B cell (primary cell): ENCODE data around the gene CAMK2A. TPM values are rescaled to one million over a fixed set of nuclear protein-coding genes. Genes with fewer than 3 reads are reported as not detected.

Experiments used
- ATAC-seq: fragments of 200-7000 bp; cut with Tn5 transposase; one replicate; pipeline ENCODE4 v1.10.0; 2021; ENCODE audit warnings: low read depth, mild to moderate bottlenecking, moderate number of reproducible peaks, moderate library complexity
- CTCF ChIA-PET: fragments of 350-600 bp; sonication (Branson Sonifier 250); formaldehyde crosslinking; loops from one replicate; lab custom pipeline; 2021; ENCODE audit warnings: antibody characterized with exemption, inconsistent platforms; lab: Charles Lee
- POLR2A ChIA-PET: fragments of 350-600 bp; sonication (Branson Sonifier 250); formaldehyde crosslinking; loops from one replicate; lab custom pipeline; 2021; ENCODE audit warnings: antibody characterized with exemption; lab: Charles Lee
- DNase-seq: peaks from one replicate; pipeline ENCODE4 v3.0.0; 2013
- H2AFZ ChIP-seq: 2 replicates; pipeline ENCODE4 v1.6.1; 2012; ENCODE audit warnings: mild to moderate bottlenecking, low read depth, low read length; ENCODE audit not compliant: insufficient read depth, poor library complexity, severe bottlenecking
- H3K27ac ChIP-seq, 2 donors: 1 replicate in 1 of 2; 2 replicates in 1 of 2; pipeline ENCODE4 v1.5.1; 2012 to 2013; ENCODE audit warnings: low read length in 2 of 2, mild to moderate bottlenecking in 2 of 2, moderate library complexity in 1 of 2
- H3K27me3 ChIP-seq, 4 experiments: fragments of 200-600 bp in 1 of 4; sonication (generic) in 1 of 4; replicated peaks in 1 of 4; 1 replicate in 2 of 4; 2 replicates in 2 of 4; pipeline versions ENCODE4 v1.6.1 to v1.7.0; 2013 to 2016; ENCODE audit warnings: low read length in 3 of 4, mild to moderate bottlenecking in 2 of 4, mixed read lengths in 1 of 4, moderate library complexity in 1 of 4; ENCODE audit not compliant: insufficient read depth in 4 of 4, control insufficient read depth in 3 of 4; ENCODE audit errors: control extremely low read depth in 1 of 4
- H3K36me3 ChIP-seq, 2 experiments: replicated peaks in 1 of 2; 1 replicate in 1 of 2; 2 replicates in 1 of 2; pipeline versions ENCODE4 v1.6.1 to v1.7.1; 2013; ENCODE audit warnings: low read length in 1 of 2; ENCODE audit not compliant: insufficient read depth in 2 of 2, control insufficient read depth in 1 of 2; ENCODE audit errors: control extremely low read depth in 1 of 2, extremely low read depth in 1 of 2
- H3K4me1 ChIP-seq, 2 donors: fragments of 200-600 bp in 1 of 2; sonication (generic) in 1 of 2; 1 replicate in 1 of 2; 2 replicates in 1 of 2; pipeline versions ENCODE4 v1.5.1 to v1.6.1; 2013 to 2017; ENCODE audit warnings: low read length in 2 of 2; ENCODE audit not compliant: control insufficient read depth in 2 of 2, insufficient read depth in 2 of 2
- H3K4me2 ChIP-seq: replicated peaks from 2 replicates; pipeline ENCODE3; 2012; ENCODE audit warnings: mild to moderate bottlenecking, low read depth, low read length; ENCODE audit not compliant: poor library complexity, severe bottlenecking
- H3K4me3 ChIP-seq, 5 experiments: fragments of 200-600 bp in 1 of 5; sonication (generic) in 1 of 5; 1 replicate in 3 of 5; 2 replicates in 2 of 5; pipeline versions ENCODE4 v1.5.1 to v1.7.0; 2011 to 2016; ENCODE audit warnings: low read length in 4 of 5, mild to moderate bottlenecking in 4 of 5, low read depth in 2 of 5, control low read depth in 1 of 5, moderate library complexity in 1 of 5; ENCODE audit not compliant: insufficient read depth in 1 of 5; ENCODE audit errors: control extremely low read depth in 1 of 5, extremely low read depth in 1 of 5
- H3K79me2 ChIP-seq: fragments of 200-600 bp; sonication (generic); one replicate; pipeline ENCODE4 v1.6.0; 2016; ENCODE audit warnings: low read length; ENCODE audit not compliant: control insufficient read depth, insufficient read depth
- H3K9ac ChIP-seq: fragments of 200-600 bp; sonication (generic); 2 replicates; pipeline ENCODE4 v1.6.1; 2017; ENCODE audit warnings: mild to moderate bottlenecking, low read length, moderate library complexity
- H3K9me3 ChIP-seq, 3 donors: one replicate each; pipeline versions ENCODE4 v1.6.1 to v1.7.1; 2013; ENCODE audit warnings: low read length in 2 of 3; ENCODE audit not compliant: control insufficient read depth in 2 of 3, insufficient read depth in 1 of 3; ENCODE audit errors: control extremely low read depth in 1 of 3
- H4K20me1 ChIP-seq: 2 replicates; pipeline ENCODE4 v1.6.0; 2012; ENCODE audit warnings: mild to moderate bottlenecking, low read length; ENCODE audit not compliant: insufficient read depth, control insufficient read depth, poor library complexity, severe bottlenecking
- H3K27ac Mint-ChIP-seq: one replicate; pipeline ENCODE4 v1.8.0; 2021; ENCODE audit warnings: mixed read lengths
- H3K27me3 Mint-ChIP-seq: one replicate; pipeline ENCODE4 v1.8.0; 2021; ENCODE audit warnings: mixed read lengths
- H3K4me1 Mint-ChIP-seq: one replicate; pipeline ENCODE4 v1.8.0; 2021; ENCODE audit warnings: mixed read lengths
- H3K4me3 Mint-ChIP-seq: one replicate; pipeline ENCODE4 v1.8.0; 2021; ENCODE audit warnings: mixed read lengths
- H3K9me3 Mint-ChIP-seq: one replicate; pipeline ENCODE4 v1.8.0; 2022; ENCODE audit warnings: mixed read lengths; ENCODE audit not compliant: insufficient read depth
- EZH2 ChIP-seq: IDR thresholded peaks from 2 replicates; pipeline ENCODE4 v1.6.1; 2012; ENCODE audit warnings: borderline replicate concordance, low read depth, mild to moderate bottlenecking, moderate library complexity, low read length; ENCODE audit not compliant: insufficient read depth, poor library complexity, severe bottlenecking
- WGBS: methylation state at CpG from one replicate; pipeline ENCODE4 v1.1.5; 2013; ENCODE audit warnings: missing lambda C conversion rate; ENCODE audit not compliant: insufficient coverage; 5-methylcytosine and 5-hydroxymethylcytosine counted together
- intact Hi-C: fragments of 100-400 bp; cut with micrococcal nuclease; formaldehyde crosslinking; loops from one replicate; pipeline ENCODE4 v1.10.0; 2022
- polyA plus RNA-seq: library from polyadenylated mRNA; depleted of rRNA; stranded (reverse); fragments of >200 nt; gene quantifications from 2 replicates; pipeline ENCODE4 v1.2.3, GENCODE V29; 2012
- total RNA-seq, 2 donors: library from RNA; stranded (reverse); fragments of 120-200 nt in 1 of 2; gene quantifications; 1 replicate in 1 of 2; 2 replicates in 1 of 2; pipeline versions ENCODE4 v1.2.3 to v1.2.4, GENCODE V29; 2013 to 2022
- TF ChIP-seq, protein P1 (sequence below): fragments of 200-600 bp; IDR thresholded peaks from one replicate; pipeline ENCODE4 v1.8.0; 2022; ENCODE audit warnings: antibody characterized with exemption, mild to moderate bottlenecking

The CAMK2A gene
- total and polyA plus RNA-seq, 2 donors (not counting 1 experiment from before 2014, with no cell fraction given), result not detected

DNA sequence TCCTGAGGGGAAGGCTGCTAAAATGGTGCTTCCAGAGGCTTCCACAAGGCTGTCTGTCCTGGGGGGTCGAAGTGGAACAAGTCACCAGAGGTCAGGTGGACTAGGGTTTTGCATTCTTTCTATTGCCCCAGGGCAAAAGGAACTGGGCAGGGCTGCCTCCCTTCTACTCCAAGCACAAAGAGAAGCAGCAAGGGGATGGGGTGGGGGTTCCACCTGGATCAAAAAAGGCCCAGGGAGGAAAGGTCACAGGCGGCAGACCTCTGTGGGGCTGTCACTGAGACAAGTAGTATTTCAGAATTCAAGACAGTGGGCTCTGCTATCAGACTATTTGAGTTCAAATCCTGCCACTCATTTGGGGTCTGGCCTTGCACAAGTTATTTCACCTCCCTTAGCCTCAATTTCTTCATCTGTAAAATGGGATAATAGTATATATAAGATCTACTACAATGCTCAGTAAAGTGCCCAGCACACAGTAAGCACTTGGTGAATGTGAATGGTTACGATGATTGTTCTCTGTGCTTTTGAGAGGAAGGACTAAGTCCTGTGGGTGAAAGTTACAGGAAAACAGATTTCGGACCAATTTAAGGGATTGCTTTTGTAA lies 15.0 kb upstream of the CAMK2A start:
- ChIA-PET CTCF (no interaction called here), POLR2A (no interaction called here)
- peaks cover 0 to 14% of the 10 kb centered on the region in 2 donors for H3K4me1 ChIP-seq
- no peak overlapping the region for H3K9ac ChIP-seq
- H3K4me1 Mint-ChIP-seq, result peaks cover 2% of the 10 kb centered on the region
- no peaks in the 10 kb centered on the region for H4K20me1 ChIP-seq
- H3K4me3 ChIP-seq, result no peak overlapping the region
- H3K79me2 ChIP-seq, result no peaks in the 10 kb centered on the region
- DNase-seq (no peak), ATAC-seq (no peak)
- no peak for TF ChIP-seq EZH2
- TF ChIP-seq, protein P1, sequence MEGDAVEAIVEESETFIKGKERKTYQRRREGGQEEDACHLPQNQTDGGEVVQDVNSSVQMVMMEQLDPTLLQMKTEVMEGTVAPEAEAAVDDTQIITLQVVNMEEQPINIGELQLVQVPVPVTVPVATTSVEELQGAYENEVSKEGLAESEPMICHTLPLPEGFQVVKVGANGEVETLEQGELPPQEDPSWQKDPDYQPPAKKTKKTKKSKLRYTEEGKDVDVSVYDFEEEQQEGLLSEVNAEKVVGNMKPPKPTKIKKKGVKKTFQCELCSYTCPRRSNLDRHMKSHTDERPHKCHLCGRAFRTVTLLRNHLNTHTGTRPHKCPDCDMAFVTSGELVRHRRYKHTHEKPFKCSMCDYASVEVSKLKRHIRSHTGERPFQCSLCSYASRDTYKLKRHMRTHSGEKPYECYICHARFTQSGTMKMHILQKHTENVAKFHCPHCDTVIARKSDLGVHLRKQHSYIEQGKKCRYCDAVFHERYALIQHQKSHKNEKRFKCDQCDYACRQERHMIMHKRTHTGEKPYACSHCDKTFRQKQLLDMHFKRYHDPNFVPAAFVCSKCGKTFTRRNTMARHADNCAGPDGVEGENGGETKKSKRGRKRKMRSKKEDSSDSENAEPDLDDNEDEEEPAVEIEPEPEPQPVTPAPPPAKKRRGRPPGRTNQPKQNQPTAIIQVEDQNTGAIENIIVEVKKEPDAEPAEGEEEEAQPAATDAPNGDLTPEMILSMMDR, result no peak
- peaks cover 0 to 6% (median 2%) of the 10 kb centered on the region in 3 donors for H3K9me3 ChIP-seq
- no peak overlapping the region for H3K27ac ChIP-seq
- peaks cover 42% of the 10 kb centered on the region for H3K27me3 Mint-ChIP-seq
- H3K4me2 ChIP-seq, result no peak overlapping the region
- H3K4me3 Mint-ChIP-seq, result no peak overlapping the region
- WGBS, result 91% methylated on average over 4 of the region's 4 CpGs
- H3K27me3 ChIP-seq, result peaks cover 0 to 25% (median 18%) of the 10 kb centered on the region in 4 experiments
- no peaks in the 10 kb centered on the region for H3K9me3 Mint-ChIP-seq
- H3K27ac Mint-ChIP-seq, result no peak overlapping the region
- H2AFZ ChIP-seq, result no peak overlapping the region
- no peaks in the 10 kb centered on the region for H3K36me3 ChIP-seq
- intact Hi-C loops, result no loop called here

DNA sequence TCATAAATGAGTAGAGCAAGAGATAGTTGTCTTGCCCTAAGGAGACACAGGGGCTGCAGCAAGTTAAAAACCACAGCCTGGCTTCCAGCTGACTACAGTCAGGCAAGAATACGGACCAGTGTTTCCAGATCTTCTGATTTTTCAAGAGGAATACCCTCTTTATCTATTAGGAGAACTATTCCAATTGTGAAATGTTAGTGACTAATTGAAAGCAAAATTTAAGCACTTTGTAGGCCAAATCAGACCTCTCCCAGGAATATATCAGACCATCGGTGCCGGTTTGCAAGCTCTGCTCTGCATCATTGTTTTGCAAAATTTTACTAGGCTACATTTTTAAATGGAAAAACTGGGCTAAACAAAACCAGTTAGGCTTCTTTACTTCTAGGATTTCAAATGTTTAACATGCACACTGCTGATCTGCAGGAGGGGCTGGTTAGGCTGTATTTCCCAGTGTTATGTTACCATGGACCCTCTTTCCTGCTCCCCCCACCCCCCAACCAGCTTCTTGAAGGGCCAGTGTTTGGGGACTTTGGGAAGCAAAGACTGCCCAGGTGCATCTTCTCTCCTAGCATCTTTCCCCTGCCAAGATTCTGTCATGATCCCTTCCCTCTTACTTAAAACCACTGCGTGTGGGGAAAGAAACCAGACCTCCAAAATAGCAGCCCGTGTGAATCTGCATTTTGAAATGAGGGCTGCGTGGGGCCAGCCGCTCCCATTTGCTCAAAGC lies 14.2 kb upstream of the CAMK2A start:
- Histone ChIP-seq H4K20me1 (no peaks in the 10 kb centered on the region), H3K4me1 (peaks cover 0 to 14% of the 10 kb centered on the region in 2 donors), H3K27me3 (peaks cover 0 to 22% (median 18%) of the 10 kb centered on the region in 4 experiments), H2AFZ (no peak overlapping the region), H3K9me3 (peaks cover 0 to 6% (median 2%) of the 10 kb centered on the region in 3 donors), H3K79me2 (no peaks in the 10 kb centered on the region), H3K4me3 (no peak overlapping the region), H3K27ac (no peak overlapping the region), H3K36me3 (no peaks in the 10 kb centered on the region), H3K4me2 (no peak overlapping the region), H3K9ac (no peak overlapping the region)
- Mint-ChIP-seq H3K4me1 (peaks cover 2% of the 10 kb centered on the region), H3K27me3 (peaks cover 45% of the 10 kb centered on the region), H3K27ac (no peak overlapping the region), H3K4me3 (no peak overlapping the region), H3K9me3 (no peaks in the 10 kb centered on the region)
- no peak for ATAC-seq
- ChIA-PET POLR2A (no interaction called here), CTCF (no interaction called here)
- TF ChIP-seq, protein P1, result no peak
- TF ChIP-seq EZH2, result no peak
- WGBS, result 84% methylated on average over 5 of the region's 7 CpGs
- intact Hi-C loops, result no loop called here
- no peak for DNase-seq
